Esophagus muscularis mucosa (tissue), 3 donors: ENCODE measurements around the gene ADCYAP1R1.

Experiments
- CTCF ChIP-seq, 3 experiments: fragments of 200-600 bp in 2 of 3; fragments of 450-650 bp in 1 of 3; sonication (generic) in 2 of 3; IDR thresholded peaks; one replicate each; pipeline ENCODE4 v1.5.1; 2017 to 2019; ENCODE audit warnings: antibody characterized with exemption in 3 of 3, mild to moderate bottlenecking in 2 of 3, moderate library complexity in 1 of 3
- POLR2A ChIP-seq: fragments of 450-650 bp; IDR thresholded peaks from one replicate; pipeline ENCODE4 v1.6.1; 2017; ENCODE audit warnings: antibody characterized with exemption, moderate library complexity, mild to moderate bottlenecking, low read depth

GRCh38 chr7:31007634-31008033, 44.5 kb upstream of the ADCYAP1R1 start:
- no peak for TF ChIP-seq CTCF (IDR thresholded peaks at IDR 0.05)
- TF ChIP-seq POLR2A, result no peak
